ENCODE measurements around the gene RORB. TPM values are rescaled to one million over a fixed set of nuclear protein-coding genes. Genes with fewer than 3 reads are reported as not detected.

The RORB gene
- polyA plus RNA-seq, 3 donors, result not detected

DNA sequence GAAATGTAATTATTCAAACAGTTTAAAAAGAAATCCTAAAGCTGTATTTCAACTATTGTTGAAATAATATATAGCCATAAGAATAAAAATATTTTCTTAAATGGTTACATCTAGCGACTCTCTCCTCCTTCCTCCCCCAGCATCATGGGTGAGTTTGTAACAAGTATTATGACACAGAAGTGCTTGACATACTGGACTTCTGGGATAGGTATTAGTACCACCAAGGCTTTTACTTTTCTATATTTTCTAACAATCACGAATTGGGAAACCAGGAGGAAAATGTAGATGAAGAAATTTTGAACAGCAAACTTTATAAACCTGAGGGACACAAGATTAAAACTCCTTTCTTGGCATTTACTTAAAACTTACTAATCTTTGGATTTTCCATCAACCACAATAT is 4.4 kb downstream of the RORB start:
- no peaks in the 10 kb centered on the region for H3K36me3 ChIP-seq (replicated peaks in 1 of 2; ENCODE audit: control insufficient read depth in 1 of 2, insufficient read depth in 2 of 2, low read length in 2 of 2)
- Mint-ChIP-seq H3K9me3 (peaks cover 0 to 16% (median 12%) of the 10 kb centered on the region in 7 donors), H3K36me3 (peaks cover 10 to 11% of the 10 kb centered on the region in 2 donors), H3K27me3 (ENCODE audit: low read depth in 3 of 3) (peaks cover 53 to 65% (median 55%) of the 10 kb centered on the region in 3 donors), H3K4me3 (peak overlapping the region in 1 of 2 donors; percentile 33), H3K4me1 (peaks cover 37% of the 10 kb centered on the region), H3K27ac (no peak overlapping the region)
- no peak overlapping the region for H3K9ac ChIP-seq (ENCODE audit: insufficient read depth, low read length, poor library complexity, severe bottlenecking)
- no peak for TF ChIP-seq CTCF (IDR thresholded peaks at IDR 0.05)
- no peak overlapping the region for H3K4me3 ChIP-seq (replicated peaks in 1 of 3; ENCODE audit: low read depth in 2 of 3, low read length in 3 of 3)
- H2AFZ ChIP-seq (ENCODE audit: insufficient read depth, low read depth, low read length, poor library complexity, severe bottlenecking), result no peak overlapping the region
- no CpG with 5 or more reads among the region's 2 CpGs for WGBS (ENCODE audit: insufficient coverage)
- peaks cover 2 to 23% of the 10 kb centered on the region in 2 donors for H3K9me3 ChIP-seq (replicated peaks in 1 of 2; ENCODE audit: control insufficient read depth in 1 of 2, insufficient read depth in 1 of 2, low read length in 2 of 2)
- H3K4me1 ChIP-seq (ENCODE audit: control insufficient read depth in 1 of 2, insufficient read depth in 2 of 2, low read length in 2 of 2), result peaks cover 9 to 21% of the 10 kb centered on the region in 2 donors
- H4K20me1 ChIP-seq (ENCODE audit: insufficient read depth, low read length), result no peaks in the 10 kb centered on the region
- no peaks in the 10 kb centered on the region for H3K79me2 ChIP-seq (ENCODE audit: insufficient read depth, low read length)
- peaks cover 59 to 76% of the 10 kb centered on the region in 2 donors for H3K27me3 ChIP-seq (ENCODE audit: control insufficient read depth in 2 of 2, insufficient read depth in 2 of 2, low read length in 2 of 2)
- no peak overlapping the region for H3K27ac ChIP-seq (ENCODE audit: low read depth in 1 of 2, low read length in 2 of 2)
- intact Hi-C loops (cut with micrococcal nuclease), result no loop called here
- no peak for DNase-seq
- no peak overlapping the region for H3K4me2 ChIP-seq (replicated peaks; ENCODE audit: extremely low read depth, low read length, poor library complexity, severe bottlenecking)

GRCh38 chr9:74503219-74503618 is 6.1 kb downstream of the RORB start:
- peaks cover 2 to 17% of the 10 kb centered on the region in 2 donors for H3K9me3 ChIP-seq (replicated peaks in 1 of 2; ENCODE audit: control insufficient read depth in 1 of 2, insufficient read depth in 1 of 2, low read length in 2 of 2)
- no peak overlapping the region for H3K4me2 ChIP-seq (replicated peaks; ENCODE audit: extremely low read depth, low read length, poor library complexity, severe bottlenecking)
- Mint-ChIP-seq H3K27ac (no peak overlapping the region), H3K36me3 (peaks cover 2 to 3% of the 10 kb centered on the region in 2 donors), H3K27me3 (ENCODE audit: low read depth in 3 of 3) (peaks cover 38 to 52% (median 38%) of the 10 kb centered on the region in 3 donors), H3K4me1 (peaks cover 22% of the 10 kb centered on the region), H3K9me3 (peaks cover 0 to 13% (median 6%) of the 10 kb centered on the region in 7 donors), H3K4me3 (peak overlapping the region in 1 of 2 donors; percentile 51)
- H3K27ac ChIP-seq (ENCODE audit: low read depth in 1 of 2, low read length in 2 of 2), result no peak overlapping the region
- H2AFZ ChIP-seq (ENCODE audit: insufficient read depth, low read depth, low read length, poor library complexity, severe bottlenecking), result no peak overlapping the region
- no peaks in the 10 kb centered on the region for H3K36me3 ChIP-seq (replicated peaks in 1 of 2; ENCODE audit: control insufficient read depth in 1 of 2, insufficient read depth in 2 of 2, low read length in 2 of 2)
- TF ChIP-seq CTCF (IDR thresholded peaks at IDR 0.05), result no peak
- no peaks in the 10 kb centered on the region for H4K20me1 ChIP-seq (ENCODE audit: insufficient read depth, low read length)
- no peaks in the 10 kb centered on the region for H3K79me2 ChIP-seq (ENCODE audit: insufficient read depth, low read length)
- peaks cover 47 to 60% of the 10 kb centered on the region in 2 donors for H3K27me3 ChIP-seq (ENCODE audit: control insufficient read depth in 2 of 2, insufficient read depth in 2 of 2, low read length in 2 of 2)
- DNase-seq, result no peak
- intact Hi-C loops (cut with micrococcal nuclease), result no loop called here
- peaks cover 2 to 14% of the 10 kb centered on the region in 2 donors for H3K4me1 ChIP-seq (ENCODE audit: control insufficient read depth in 1 of 2, insufficient read depth in 2 of 2, low read length in 2 of 2)
- H3K9ac ChIP-seq (ENCODE audit: insufficient read depth, low read length, poor library complexity, severe bottlenecking), result no peak overlapping the region
- no peak overlapping the region for H3K4me3 ChIP-seq (replicated peaks in 1 of 3; ENCODE audit: low read depth in 2 of 3, low read length in 3 of 3)
- no CpG with 5 or more reads among the region's 4 CpGs for WGBS (ENCODE audit: insufficient coverage)
